ENCODE data around the gene RPS6KC1. TPM values are rescaled to one million over a fixed set of nuclear protein-coding genes. Genes with fewer than 3 reads are reported as not detected.

Gene RPS6KC1
- total and polyA plus RNA-seq, 2 of the 4 experiments (the other 2 are of a cell fraction) = 7.9 to 23.7 TPM

DNA sequence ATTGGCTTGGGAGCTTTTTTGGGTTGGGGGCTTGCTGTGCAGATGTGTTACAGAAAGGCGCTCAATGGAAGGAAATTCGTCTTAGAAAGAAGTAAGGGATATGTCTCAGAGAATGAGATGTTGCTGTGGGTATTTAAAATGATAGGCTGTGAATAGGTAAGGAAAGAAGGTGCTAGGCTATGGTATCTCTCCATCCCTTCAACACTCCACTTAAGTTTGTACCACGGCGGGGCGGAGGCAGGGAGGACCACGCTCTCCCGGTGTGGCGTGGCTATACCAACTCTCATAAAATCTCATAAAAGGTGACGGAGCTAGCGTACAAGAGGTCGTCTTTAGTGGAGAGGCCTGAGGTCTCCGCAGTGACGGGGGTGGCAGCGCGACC is 305 bp upstream of the RPS6KC1 start:
- intact Hi-C loops (cut with micrococcal nuclease) (loop anchor here (5.0 kb wide), 1 partner anchor 33 kb away; the partner anchor contains the start of gene ANGEL2), dilution Hi-C loops (cut with HindIII; ENCODE audit: low sequenced_read_pairs, unreplicated experiment) (no loop called here), in situ Hi-C loops (cut with MboI; ENCODE audit: low sequenced_read_pairs) (no loop called here)
- Histone ChIP-seq H2BK5ac (ENCODE audit: low read depth, low read length, poor library complexity, severe bottlenecking) (peak overlapping the region; percentile 71), H3K14ac (replicated peaks; ENCODE audit: low read depth, low read length) (peak overlapping the region; percentile 83), H3K9me3 (ENCODE audit: control insufficient read depth, insufficient read depth, low read length) (no peaks in the 10 kb centered on the region), H3K9ac (ENCODE audit: low read depth, low read length) (peak overlapping the region; percentile 75), H3K4ac (ENCODE audit: low read depth, low read length) (peak overlapping the region; percentile 95), H3K4me3 (ENCODE audit: insufficient read depth, low read depth, low read length) (peak overlapping the region; percentile 85), H3K4me2 (ENCODE audit: low read depth, low read length) (peak overlapping the region; percentile 86), H3K4me1 (ENCODE audit: control insufficient read depth, insufficient read depth, low read length) (peaks cover 2% of the 10 kb centered on the region; the same call in 1 of the 2 replicates), H3K36me3 (ENCODE audit: control insufficient read depth, insufficient read depth, low read length) (no peaks in the 10 kb centered on the region), H3K23ac (ENCODE audit: low read depth, low read length) (peak overlapping the region; percentile 33; the same call in 1 of the 2 replicates), H2BK120ac (ENCODE audit: low read depth, low read length) (peak overlapping the region; percentile 23), H2BK20ac (ENCODE audit: low read depth, low read length) (peak overlapping the region; percentile 38; the same call in 1 of the 2 replicates), H4K8ac (ENCODE audit: low read depth in 2 of 2, low read length in 2 of 2) (peak overlapping the region; percentile 100), H4K20me1 (ENCODE audit: insufficient read depth, low read length) (0 out of 2 replicates have a peak, but pooled peaks cover under 1% of the 10 kb centered on the region), H3K79me1 (ENCODE audit: low read depth in 1 of 2, low read length in 2 of 2) (peaks cover 4 to 26% of the 10 kb centered on the region in 2 experiments), H2AK9ac (replicated peaks; ENCODE audit: low read depth, low read length, poor library complexity) (peak overlapping the region; percentile 82), H2AFZ (replicated peaks; ENCODE audit: low read length, poor library complexity) (peak overlapping the region; percentile 99), H2AK5ac (ENCODE audit: low read depth, low read length) (peak overlapping the region; percentile 82), H3K18ac (ENCODE audit: low read depth, low read length) (peak overlapping the region; percentile 81), H4K5ac (ENCODE audit: low read depth, low read length) (peak overlapping the region; percentile 100), H3K27ac (ENCODE audit: insufficient read depth, low read length) (peak overlapping the region; percentile 88), H3K27me3 (ENCODE audit: control insufficient read depth, insufficient read depth, low read length) (no peaks in the 10 kb centered on the region), H4K91ac (ENCODE audit: insufficient read depth, low read depth, low read length) (peak overlapping the region; percentile 91), H2BK15ac (ENCODE audit: low read depth, low read length) (peak overlapping the region; percentile 51; the same call in 1 of the 3 replicates), H3K9me1 (ENCODE audit: insufficient read depth, low read length) (peaks cover 6% of the 10 kb centered on the region), H3K56ac (ENCODE audit: extremely low read depth, insufficient read depth, low read length) (peak overlapping the region; percentile 58)
- DNase-seq (no peak), ATAC-seq (ENCODE audit: low read depth) (peak; percentile 13; the same call in 1 of the 2 replicates)
- ChIA-PET CTCF (no interaction called here), POLR2A (ENCODE audit: unreplicated experiment) (no interaction called here)
- WGBS, 2 experiments (ENCODE audit: extremely low coverage in 2 of 2, insufficient read length in 1 of 2) = no CpG with 5 or more reads among the region's 15 CpGs
- no TSS peak for BruUV-seq (replicated peaks)
- TF ChIP-seq RAD21 (IDR thresholded peaks at IDR 0.05; ENCODE audit: low read length) = no peak
- no peak for TF ChIP-seq NFE2L2 (IDR thresholded peaks at IDR 0.05; ENCODE audit: low read depth, low read length)
- no peak for TF ChIP-seq CTCF (conservative IDR thresholded peaks at IDR 0.05; ENCODE audit: low read depth, low read length)
- no peak for TF ChIP-seq USF2 (IDR thresholded peaks at IDR 0.05; ENCODE audit: low read depth, low read length)
- TF ChIP-seq CEBPB (IDR thresholded peaks at IDR 0.05; ENCODE audit: low read depth, low read length) = no peak
- TF ChIP-seq BHLHE40 (IDR thresholded peaks at IDR 0.05; ENCODE audit: low read depth, low read length) = no peak
- TF ChIP-seq RCOR1 (IDR thresholded peaks at IDR 0.05; ENCODE audit: insufficient replicate concordance, low read length) = no peak
- no peak for TF ChIP-seq SMC3 (IDR thresholded peaks at IDR 0.05; ENCODE audit: low read depth, low read length)
- TF ChIP-seq MAZ (IDR thresholded peaks at IDR 0.05; ENCODE audit: borderline replicate concordance, low read depth, low read length) = no peak
- no peak for TF ChIP-seq MAFK (IDR thresholded peaks at IDR 0.05; ENCODE audit: low read depth, low read length)
- TF ChIP-seq ELK1 (IDR thresholded peaks at IDR 0.05; ENCODE audit: borderline replicate concordance, low read depth, low read length) = no peak
- TF ChIP-seq RFX5 (IDR thresholded peaks at IDR 0.05; ENCODE audit: low read depth, low read length) = no peak
- no peak for TF ChIP-seq FOS (IDR thresholded peaks at IDR 0.05; ENCODE audit: low read depth, low read length)
- TF ChIP-seq MXI1 (IDR thresholded peaks at IDR 0.05; ENCODE audit: borderline replicate concordance, low read depth, low read length) = no peak
- no peak for TF ChIP-seq CHD1 (IDR thresholded peaks at IDR 0.05; ENCODE audit: low read depth, low read length)
- TF ChIP-seq POLR2A (IDR thresholded peaks at IDR 0.05; ENCODE audit: low read depth, low read length) = no peak
